Measurements from ENCODE around the gene IQCE. TPM values are rescaled to one million over a fixed set of nuclear protein-coding genes. Genes with fewer than 3 reads are reported as not detected.

IQCE gene
- total and polyA plus RNA-seq, 3 donors from 2014 or later: 57.9 to 139 (median 86.4) TPM

DNA sequence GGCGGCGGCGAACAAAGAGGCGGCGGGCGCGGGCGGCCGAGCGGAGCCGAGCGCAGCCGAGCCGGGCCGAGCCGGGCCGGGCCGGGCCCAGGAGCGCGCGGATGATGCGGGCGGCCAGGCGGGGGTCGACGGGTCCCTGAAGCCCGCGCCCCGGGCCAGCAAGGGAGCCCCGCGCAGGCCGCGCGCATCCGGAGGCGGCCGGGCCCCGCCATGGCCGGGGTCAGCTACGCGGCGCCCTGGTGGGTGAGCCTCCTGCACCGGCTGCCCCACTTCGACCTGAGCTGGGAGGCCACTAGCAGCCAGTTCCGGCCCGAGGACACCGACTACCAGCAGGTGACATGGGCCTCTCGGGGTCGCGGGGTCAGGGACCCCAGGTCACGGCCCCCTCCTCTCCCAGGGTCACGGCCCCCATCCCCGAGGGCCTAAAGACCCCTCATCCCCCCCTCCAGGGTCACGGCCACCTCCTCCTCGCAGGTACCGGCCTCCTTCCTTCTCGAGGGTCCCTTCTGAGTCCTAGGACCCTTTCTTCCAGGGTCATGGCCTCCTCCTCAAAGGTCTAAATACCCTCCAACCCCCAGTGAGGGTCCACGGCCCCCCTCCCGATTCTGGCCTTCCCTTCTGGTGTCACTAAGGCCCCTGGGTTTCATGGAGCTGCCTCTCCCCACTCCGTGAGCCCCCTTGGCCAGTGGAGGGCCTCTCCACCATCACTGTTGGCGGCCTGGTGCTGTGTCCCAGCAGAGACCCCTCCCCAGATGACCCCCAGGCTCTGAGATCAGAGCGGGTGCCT, 73.4 kb downstream of the IQCE start, which contains the start of gene TTYH3:
Gene TTYH3 (plus strand): TSS at position 41 of the 787 bp plus-strand sequence. CDS start 170 bp downstream, at position 211.
- WGBS, 2 donors: 0% methylated on average over 23 to 46 of the region's 62 CpGs
- DNase-seq: peak; percentile 41
- H3K9me3 ChIP-seq: no peaks in the 10 kb centered on the region
- H3K27me3 ChIP-seq: no peaks in the 10 kb centered on the region
- no peaks in the 10 kb centered on the region for H3K36me3 ChIP-seq (ENCODE audit: low read depth, missing control alignments)
- intact Hi-C loops (cut with DNase I; ENCODE audit: low total_unique reads): no loop called here
- H3K27ac ChIP-seq: peak within 1 kb of the TSS; percentile 86 to 88
- no peak for TF ChIP-seq POLR2A (IDR thresholded peaks at IDR 0.05)
- TF ChIP-seq, protein P1, sequence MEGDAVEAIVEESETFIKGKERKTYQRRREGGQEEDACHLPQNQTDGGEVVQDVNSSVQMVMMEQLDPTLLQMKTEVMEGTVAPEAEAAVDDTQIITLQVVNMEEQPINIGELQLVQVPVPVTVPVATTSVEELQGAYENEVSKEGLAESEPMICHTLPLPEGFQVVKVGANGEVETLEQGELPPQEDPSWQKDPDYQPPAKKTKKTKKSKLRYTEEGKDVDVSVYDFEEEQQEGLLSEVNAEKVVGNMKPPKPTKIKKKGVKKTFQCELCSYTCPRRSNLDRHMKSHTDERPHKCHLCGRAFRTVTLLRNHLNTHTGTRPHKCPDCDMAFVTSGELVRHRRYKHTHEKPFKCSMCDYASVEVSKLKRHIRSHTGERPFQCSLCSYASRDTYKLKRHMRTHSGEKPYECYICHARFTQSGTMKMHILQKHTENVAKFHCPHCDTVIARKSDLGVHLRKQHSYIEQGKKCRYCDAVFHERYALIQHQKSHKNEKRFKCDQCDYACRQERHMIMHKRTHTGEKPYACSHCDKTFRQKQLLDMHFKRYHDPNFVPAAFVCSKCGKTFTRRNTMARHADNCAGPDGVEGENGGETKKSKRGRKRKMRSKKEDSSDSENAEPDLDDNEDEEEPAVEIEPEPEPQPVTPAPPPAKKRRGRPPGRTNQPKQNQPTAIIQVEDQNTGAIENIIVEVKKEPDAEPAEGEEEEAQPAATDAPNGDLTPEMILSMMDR (IDR thresholded peaks at IDR 0.05): no peak
- H3K4me3 ChIP-seq: peak within 1 kb of the TSS; percentile 69 to 78
- peaks cover 42% of the 10 kb centered on the region for H3K4me1 ChIP-seq

DNA sequence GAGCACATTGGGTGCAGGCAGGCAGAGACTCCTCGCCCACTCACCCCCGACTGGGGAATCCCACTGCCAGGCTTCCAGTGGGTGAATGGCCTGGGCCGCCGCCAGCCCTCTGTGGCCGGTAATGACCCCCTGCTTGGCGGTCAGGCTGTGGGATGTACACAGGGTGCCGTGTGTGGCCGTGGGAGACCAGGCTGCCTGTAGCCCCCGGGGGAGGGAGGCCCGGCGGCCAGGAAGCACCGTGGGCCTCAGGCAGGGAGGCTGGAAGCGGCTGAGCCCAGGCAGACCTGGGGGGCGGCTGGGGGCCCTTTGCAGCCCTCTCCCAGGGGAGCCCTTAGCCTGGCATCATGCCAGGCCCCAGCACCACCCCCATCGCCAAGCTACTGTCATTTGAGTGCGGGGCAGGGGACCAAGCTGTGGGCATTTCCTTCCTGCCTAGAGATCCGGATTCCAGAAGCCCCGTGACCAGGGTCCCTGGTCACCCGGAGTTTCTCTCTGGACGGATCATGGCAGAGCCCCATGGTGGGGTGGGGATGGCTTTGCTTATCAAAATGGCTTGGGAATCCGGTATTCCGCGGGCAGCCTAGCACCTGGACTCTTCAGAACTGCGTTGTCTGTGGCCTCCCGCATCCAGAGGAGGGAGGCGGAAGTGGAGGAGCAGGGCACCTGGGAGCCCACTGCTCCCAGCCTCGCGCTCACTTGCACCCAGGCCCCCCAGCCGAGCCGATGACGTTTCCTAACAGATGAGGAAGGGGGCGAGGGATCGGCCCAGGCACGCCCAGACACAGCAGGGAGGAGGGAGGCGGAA, 74.2 kb downstream of the IQCE start:
- no peaks in the 10 kb centered on the region for H3K36me3 ChIP-seq (ENCODE audit: low read depth, missing control alignments)
- peak overlapping the region; percentile 69 to 78 for H3K4me3 ChIP-seq
- intact Hi-C loops (cut with DNase I; ENCODE audit: low total_unique reads): no loop called here
- H3K27ac ChIP-seq: peak overlapping the region; percentile 86 to 88
- H3K9me3 ChIP-seq: no peaks in the 10 kb centered on the region
- H3K27me3 ChIP-seq: no peaks in the 10 kb centered on the region
- peak; percentile 56 for DNase-seq
- no peak for TF ChIP-seq POLR2A (IDR thresholded peaks at IDR 0.05)
- TF ChIP-seq, protein P1 (IDR thresholded peaks at IDR 0.05): no peak
- H3K4me1 ChIP-seq: peaks cover 50% of the 10 kb centered on the region
- WGBS, 2 donors: 10 to 21% methylated on average over 13 to 35 of the region's 35 CpGs

DNA sequence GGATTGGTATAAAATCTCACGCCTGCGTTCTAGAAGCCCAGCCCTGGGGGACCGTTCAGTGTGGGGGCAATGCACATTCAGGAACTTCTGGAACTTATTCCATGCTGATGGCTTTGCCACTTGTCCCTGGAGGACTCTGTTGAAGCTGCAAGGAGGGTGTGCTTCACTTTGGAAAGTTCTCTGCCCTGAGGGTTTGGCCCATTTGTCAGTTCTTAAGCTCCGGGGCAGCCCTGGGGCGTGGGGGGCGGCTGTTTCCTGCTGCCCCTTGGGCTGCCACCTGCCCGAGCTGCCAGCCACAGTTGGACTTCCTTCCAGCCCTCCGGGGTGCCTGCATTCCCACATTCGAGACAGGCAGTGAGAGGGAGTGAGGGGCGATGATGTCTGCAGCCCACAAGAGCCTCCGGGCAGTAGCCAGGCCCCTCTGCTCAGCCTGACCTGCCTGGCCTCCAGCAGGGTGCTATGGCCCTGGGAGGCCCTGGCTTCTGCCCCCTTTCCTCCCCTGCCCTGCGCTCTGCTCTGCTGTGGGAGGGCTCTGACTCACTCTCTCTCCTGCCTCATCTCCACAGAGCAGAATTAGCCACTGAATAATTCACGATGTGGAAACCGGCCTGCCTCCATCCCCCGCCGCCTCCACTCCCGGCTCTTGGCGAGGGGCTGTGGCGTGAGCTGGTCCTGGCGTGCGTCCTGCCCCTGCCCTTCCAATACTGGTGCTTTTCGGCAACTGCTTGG, 74.9 kb downstream of the IQCE start:
- intact Hi-C loops (cut with DNase I; ENCODE audit: low total_unique reads): no loop called here
- Histone ChIP-seq H3K36me3 (ENCODE audit: low read depth, missing control alignments) (no peaks in the 10 kb centered on the region), H3K27me3 (no peaks in the 10 kb centered on the region)

More for the DNA sequence above, 74.9 kb downstream of the IQCE start:
- WGBS, 2 donors: 41 to 43% methylated on average over 8 to 22 of the region's 22 CpGs
- Histone ChIP-seq H3K9me3 (no peaks in the 10 kb centered on the region), H3K4me3 (peak overlapping the region in 1 of 2 donors; percentile 78), H3K27ac (peak overlapping the region; percentile 86 to 88), H3K4me1 (peaks cover 58% of the 10 kb centered on the region)
- no peak for TF ChIP-seq POLR2A (IDR thresholded peaks at IDR 0.05)
- TF ChIP-seq, protein P1 (IDR thresholded peaks at IDR 0.05): no peak
- peak; percentile 29 for DNase-seq
